CD8-positive, alpha-beta memory T cell (primary cell): ENCODE measurements around the gene ARAF. TPM values are rescaled to one million over a fixed set of nuclear protein-coding genes. Genes with fewer than 3 reads are reported as not detected.
"Not testable (repeated sequence)": the region's sequence is repeated elsewhere in the genome, so short reads cannot be mapped to it uniquely, and the experiment has no call there.

Experiments used
- CTCF ChIA-PET: fragments of 350-600 bp; sonication (Branson Sonifier 250); formaldehyde crosslinking; loops from one replicate; lab custom pipeline; 2021; ENCODE audit warnings: antibody characterized with exemption; lab: Charles Lee
- POLR2A ChIA-PET: fragments of 350-600 bp; sonication (Branson Sonifier 250); formaldehyde crosslinking; loops from one replicate; lab custom pipeline; 2021; ENCODE audit warnings: antibody characterized with exemption; lab: Charles Lee
- DNase-seq, 5 donors: peaks; one replicate each; pipeline versions ENCODE4 v3.0.0 to v3.0.0-alpha.2; 2020 to 2022; ENCODE audit warnings: mixed read lengths in 1 of 5
- H3K27ac ChIP-seq: one replicate; pipeline ENCODE4 v1.7.0; 2013; ENCODE audit warnings: low read depth, mild to moderate bottlenecking, low read length, moderate library complexity
- H3K27me3 ChIP-seq: 2 replicates; pipeline ENCODE4 v1.7.0; 2013; ENCODE audit warnings: low read length, mild to moderate bottlenecking; ENCODE audit not compliant: insufficient read depth, poor library complexity, severe bottlenecking
- H3K36me3 ChIP-seq: 2 replicates; pipeline ENCODE4 v1.7.0; 2013; ENCODE audit warnings: mild to moderate bottlenecking, low read length, moderate library complexity; ENCODE audit not compliant: insufficient read depth
- H3K4me1 ChIP-seq: 2 replicates; pipeline ENCODE4 v1.7.0; 2013; ENCODE audit warnings: mild to moderate bottlenecking, low read length, moderate library complexity; ENCODE audit not compliant: insufficient read depth
- H3K4me3 ChIP-seq: 2 replicates; pipeline ENCODE4 v1.7.0; 2013; ENCODE audit warnings: mild to moderate bottlenecking, low read length
- H3K9me3 ChIP-seq: 2 replicates; pipeline ENCODE4 v1.7.0; 2013; ENCODE audit warnings: mild to moderate bottlenecking, low read length
- H3K27ac Mint-ChIP-seq, 8 donors: one replicate each; pipeline ENCODE4 v1.8.0; 2020 to 2021; ENCODE audit warnings: mixed read lengths in 8 of 8, mild to moderate bottlenecking in 6 of 8, inconsistent platforms in 3 of 8, moderate library complexity in 3 of 8
- H3K27me3 Mint-ChIP-seq, 2 donors: one replicate each; pipeline ENCODE4 v1.8.0; 2020 to 2021; ENCODE audit warnings: mixed read lengths in 2 of 2, mild to moderate bottlenecking in 1 of 2, moderate library complexity in 1 of 2
- H3K36me3 Mint-ChIP-seq, 3 donors: one replicate each; pipeline ENCODE4 v1.8.0; 2020 to 2021; ENCODE audit warnings: mixed read lengths in 3 of 3, inconsistent platforms in 1 of 3, mild to moderate bottlenecking in 1 of 3
- H3K4me1 Mint-ChIP-seq, 3 donors: one replicate each; pipeline ENCODE4 v1.8.0; 2020 to 2021; ENCODE audit warnings: mixed read lengths in 3 of 3, inconsistent platforms in 1 of 3, mild to moderate bottlenecking in 1 of 3
- H3K4me3 Mint-ChIP-seq, 7 donors: one replicate each; pipeline ENCODE4 v1.8.0; 2020 to 2021; ENCODE audit warnings: mixed read lengths in 7 of 7, mild to moderate bottlenecking in 6 of 7, moderate library complexity in 4 of 7, inconsistent platforms in 2 of 7
- H3K9me3 Mint-ChIP-seq, 5 donors: one replicate each; pipeline ENCODE4 v1.8.0; 2020 to 2022; ENCODE audit warnings: mixed read lengths in 5 of 5, mild to moderate bottlenecking in 3 of 5, moderate library complexity in 2 of 5, inconsistent platforms in 1 of 5
- polyA plus RNA-seq: library from polyadenylated mRNA; unstranded; fragments of 300-500 nt; fragmentation: Illumina TruSeq; gene quantifications from one replicate; pipeline ENCODE4 v1.2.3, GENCODE V29; 2021
- total RNA-seq, 2 experiments: library from RNA; stranded (reverse); gene quantifications; one replicate each; pipeline ENCODE4 v1.2.3, GENCODE V29; 2021

ARAF gene
- 10 to 100 TPM; 85.0 to 88.6 TPM for total RNA-seq
- 99.4 TPM for polyA plus RNA-seq

DNA sequence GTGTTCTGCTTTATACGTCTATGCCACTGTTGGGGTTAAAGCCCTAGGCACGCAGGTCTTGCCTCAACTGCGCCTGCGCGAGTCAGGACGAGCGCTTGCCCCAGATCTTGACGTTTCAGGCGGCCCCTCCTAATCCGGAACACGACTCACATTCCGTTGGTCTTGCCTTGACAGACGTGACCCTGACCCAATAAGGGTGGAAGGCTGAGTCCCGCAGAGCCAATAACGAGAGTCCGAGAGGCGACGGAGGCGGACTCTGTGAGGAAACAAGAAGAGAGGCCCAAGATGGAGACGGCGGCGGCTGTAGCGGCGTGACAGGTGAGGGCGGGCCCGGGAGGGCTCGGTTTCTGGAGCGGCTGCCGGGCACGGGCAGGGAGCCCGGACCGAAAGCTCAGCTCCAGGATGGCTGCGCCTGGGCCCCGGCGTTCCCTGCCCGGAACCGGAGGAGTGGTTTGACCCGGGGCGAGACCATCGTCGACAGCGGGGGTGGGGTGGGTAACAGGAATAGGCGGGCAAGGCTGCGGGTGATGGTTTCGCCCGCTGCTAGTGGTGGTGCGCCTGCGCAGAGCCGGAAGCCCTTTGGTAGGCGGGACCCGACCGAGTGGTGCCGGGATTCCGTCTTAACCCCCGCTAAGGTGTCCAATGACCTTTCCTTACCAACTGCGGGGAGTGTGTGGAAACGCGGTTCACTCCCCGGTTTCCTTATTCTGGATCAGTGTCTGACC lies at the start of gene ARAF:
Gene ARAF (plus strand): TSS at position 272 of the 725 bp plus-strand sequence. CDS start 1,763 bp downstream, outside the sequence.
- no peaks in the 10 kb centered on the region for H3K9me3 Mint-ChIP-seq
- H3K27ac ChIP-seq = peak within 1 kb of the TSS; percentile 94
- peak; percentile 89 to 99 (median 96) for DNase-seq
- peaks cover 0 to 2% of the 10 kb centered on the region in 2 donors for H3K27me3 Mint-ChIP-seq
- H3K4me1 Mint-ChIP-seq = peaks cover 33 to 55% (median 45%) of the 10 kb centered on the region in 3 donors
- peak within 1 kb of the TSS; percentile 90 for H3K4me3 ChIP-seq
- peak within 1 kb of the TSS; percentile 91 to 100 (median 99) for H3K27ac Mint-ChIP-seq
- peaks cover 33% of the 10 kb centered on the region for H3K4me1 ChIP-seq
- peaks cover 0 to 37% (median under 1%) of the 10 kb centered on the region in 3 donors for H3K36me3 Mint-ChIP-seq
- H3K4me3 Mint-ChIP-seq = peak within 1 kb of the TSS; percentile 89 to 96 (median 94)
- no peaks in the 10 kb centered on the region for H3K9me3 ChIP-seq
- ChIA-PET CTCF (no interaction called here), POLR2A (interaction anchor here (1.1 kb wide), 1 partner anchor 89 kb away, joined by 3 read pairs; the partner anchor contains the start of gene ELK1)
- H3K36me3 ChIP-seq = peaks cover 12% of the 10 kb centered on the region
- no peaks in the 10 kb centered on the region for H3K27me3 ChIP-seq

DNA sequence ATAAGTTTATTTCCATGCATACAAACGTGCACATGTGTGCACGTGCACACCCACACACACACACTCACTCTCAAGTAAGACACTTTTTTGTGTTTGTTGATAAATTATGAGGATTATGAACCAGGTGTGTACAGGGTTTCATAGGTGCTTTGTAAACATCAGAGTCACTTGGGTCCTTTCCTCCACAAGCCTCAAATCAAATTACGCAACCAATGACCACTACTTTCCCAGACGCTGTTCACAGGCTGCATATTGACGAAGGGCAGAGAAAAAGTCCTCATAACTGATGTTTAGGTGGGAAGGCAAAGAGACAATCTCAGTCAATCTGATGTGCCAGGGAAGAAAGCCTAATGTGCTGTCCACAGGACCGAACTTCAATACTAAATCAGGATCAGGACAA lies 48.6 kb upstream of the ARAF start:
- Mint-ChIP-seq H3K27me3 (peaks cover 0 to 13% of the 10 kb centered on the region in 2 donors), H3K4me1 (peaks cover 4 to 23% (median 12%) of the 10 kb centered on the region in 3 donors), H3K27ac (peak overlapping the region in 3 of 8 donors; percentile 29 to 43 (median 29)), H3K4me3 (peak overlapping the region; percentile 29 to 66 (median 59))
- H3K27ac ChIP-seq, H3K9me3 Mint-ChIP-seq, H3K9me3 ChIP-seq, H3K27me3 ChIP-seq, POLR2A ChIA-PET, DNase-seq, CTCF ChIA-PET, H3K4me3 ChIP-seq, H3K36me3 ChIP-seq, H3K4me1 ChIP-seq, H3K36me3 Mint-ChIP-seq: not testable (repeated sequence)

DNA sequence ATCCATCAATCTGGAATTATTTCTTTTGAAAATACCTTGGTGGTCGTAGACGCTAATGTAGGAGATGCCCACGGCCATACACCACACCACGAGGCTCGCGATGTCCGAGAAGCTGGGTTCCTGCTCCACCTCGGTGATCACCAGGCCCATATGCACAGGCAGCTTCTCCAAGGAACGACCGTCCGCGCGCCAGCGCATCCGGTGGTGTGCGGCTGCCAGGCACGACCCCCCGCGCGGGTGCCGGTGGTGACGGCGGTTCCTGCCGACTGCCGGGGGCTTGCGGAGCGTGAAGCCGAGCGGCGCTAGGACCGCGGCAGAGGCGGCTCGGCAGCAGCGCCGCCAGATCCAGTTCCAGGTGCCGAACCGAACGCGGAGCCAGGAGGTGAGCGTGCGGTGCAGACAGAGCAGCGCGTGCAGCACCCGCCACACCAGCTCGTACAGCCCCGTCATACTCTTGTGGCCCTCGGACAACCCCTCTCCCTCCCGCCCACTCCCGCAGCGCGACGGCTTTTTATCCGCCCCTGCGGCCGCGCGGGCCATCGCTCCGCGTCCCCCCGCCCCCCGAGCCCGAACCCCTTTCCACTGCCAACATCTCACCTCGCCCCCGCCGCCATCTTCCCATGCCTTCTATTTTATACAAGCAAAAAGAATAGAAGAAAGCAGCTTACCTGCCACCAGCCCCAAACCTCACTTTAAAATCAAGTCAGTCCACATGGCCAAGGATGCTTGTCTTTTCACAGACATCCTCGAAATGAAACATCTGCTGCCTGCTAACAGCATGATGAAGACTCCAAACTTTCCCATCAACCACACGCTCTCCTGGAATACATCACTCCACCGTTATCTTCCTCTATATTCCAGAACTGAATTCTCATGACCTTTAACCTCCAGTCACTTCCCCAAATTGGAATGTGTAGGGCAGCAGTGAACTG lies 47.7 kb upstream of the ARAF start:
- POLR2A ChIA-PET = interaction anchor here (0.6 kb wide), 3 partner anchors 14 to 254 kb away, joined by 3 read pairs; no protein-coding TSS in a partner anchor
- DNase-seq = peak in 3 of 5 donors; percentile 4 to 36 (median 14)

DNA sequence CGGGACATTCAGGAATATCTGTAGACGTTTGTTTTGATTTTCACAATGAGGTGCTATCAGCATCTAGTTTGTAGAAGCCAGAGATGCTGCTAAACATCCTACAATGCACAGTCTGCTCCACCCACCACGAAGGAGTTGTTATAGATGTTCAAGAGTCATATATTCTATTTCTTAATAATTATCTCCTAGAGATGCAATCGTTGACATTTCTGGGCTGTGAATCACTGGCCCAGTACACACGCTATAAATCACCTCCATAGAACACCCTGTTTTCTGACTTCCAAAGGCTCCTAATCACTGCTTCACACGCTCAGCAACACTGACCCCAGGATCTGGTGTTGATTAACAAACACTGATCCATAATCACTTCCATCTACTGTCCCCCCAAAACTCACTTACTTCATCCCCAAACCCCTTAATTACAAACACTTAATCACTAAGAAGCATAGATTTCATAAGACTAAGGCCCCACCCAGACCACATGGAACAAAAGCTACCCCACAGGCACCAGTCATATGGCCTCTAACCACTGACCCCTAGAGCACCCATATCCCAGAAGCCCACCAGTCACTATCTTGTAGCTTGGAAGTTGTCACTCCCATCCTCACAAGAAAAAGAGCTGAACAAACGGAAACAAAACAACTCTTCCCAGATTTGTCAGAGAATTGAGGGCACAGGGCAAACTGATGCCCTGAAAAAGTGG lies 46.3 kb upstream of the ARAF start:
- Mint-ChIP-seq H3K27me3 (peaks cover 0 to 15% of the 10 kb centered on the region in 2 donors), H3K9me3 (no peaks in the 10 kb centered on the region), H3K36me3 (peaks cover 0 to 3% (median 0%) of the 10 kb centered on the region in 3 donors), H3K4me3 (peak overlapping the region in 5 of 7 donors; percentile 13 to 85 (median 24)), H3K4me1 (peaks cover 4 to 23% (median 12%) of the 10 kb centered on the region in 3 donors), H3K27ac (peak overlapping the region in 2 of 8 donors; percentile 7 to 41)
- no peak overlapping the region for H3K27ac ChIP-seq
- no peak for DNase-seq
- H3K36me3 ChIP-seq = no peaks in the 10 kb centered on the region
- no peak overlapping the region for H3K4me3 ChIP-seq
- ChIA-PET CTCF (interaction anchor here (1.5 to 1.6 kb wide), 2 partner anchors 9 to 130 kb away, joined by 5 to 8 read pairs; no protein-coding TSS in a partner anchor), POLR2A (no interaction called here)
- H3K4me1 ChIP-seq = peaks cover 4% of the 10 kb centered on the region
- no peaks in the 10 kb centered on the region for H3K9me3 ChIP-seq
- H3K27me3 ChIP-seq = no peaks in the 10 kb centered on the region

More for the DNA sequence above, 47.7 kb upstream of the ARAF start:
- not testable (repeated sequence) for H3K36me3 Mint-ChIP-seq, H3K9me3 ChIP-seq, H3K27me3 ChIP-seq, H3K27ac ChIP-seq, H3K4me1 ChIP-seq, H3K9me3 Mint-ChIP-seq, H3K36me3 ChIP-seq
- H3K27ac Mint-ChIP-seq = peak overlapping the region in 6 of 8 donors; percentile 20 to 80 (median 54)
- peak overlapping the region; percentile 64 to 96 (median 85) for H3K4me3 Mint-ChIP-seq
- peaks cover 0 to 12% of the 10 kb centered on the region in 2 donors for H3K27me3 Mint-ChIP-seq
- peak overlapping the region; percentile 53 for H3K4me3 ChIP-seq
- CTCF ChIA-PET = interaction anchor here (0.7 kb wide), 1 partner anchor 280 kb away, joined by 3 read pairs; no protein-coding TSS in a partner anchor
- peaks cover 4 to 23% (median 12%) of the 10 kb centered on the region in 3 donors for H3K4me1 Mint-ChIP-seq

DNA sequence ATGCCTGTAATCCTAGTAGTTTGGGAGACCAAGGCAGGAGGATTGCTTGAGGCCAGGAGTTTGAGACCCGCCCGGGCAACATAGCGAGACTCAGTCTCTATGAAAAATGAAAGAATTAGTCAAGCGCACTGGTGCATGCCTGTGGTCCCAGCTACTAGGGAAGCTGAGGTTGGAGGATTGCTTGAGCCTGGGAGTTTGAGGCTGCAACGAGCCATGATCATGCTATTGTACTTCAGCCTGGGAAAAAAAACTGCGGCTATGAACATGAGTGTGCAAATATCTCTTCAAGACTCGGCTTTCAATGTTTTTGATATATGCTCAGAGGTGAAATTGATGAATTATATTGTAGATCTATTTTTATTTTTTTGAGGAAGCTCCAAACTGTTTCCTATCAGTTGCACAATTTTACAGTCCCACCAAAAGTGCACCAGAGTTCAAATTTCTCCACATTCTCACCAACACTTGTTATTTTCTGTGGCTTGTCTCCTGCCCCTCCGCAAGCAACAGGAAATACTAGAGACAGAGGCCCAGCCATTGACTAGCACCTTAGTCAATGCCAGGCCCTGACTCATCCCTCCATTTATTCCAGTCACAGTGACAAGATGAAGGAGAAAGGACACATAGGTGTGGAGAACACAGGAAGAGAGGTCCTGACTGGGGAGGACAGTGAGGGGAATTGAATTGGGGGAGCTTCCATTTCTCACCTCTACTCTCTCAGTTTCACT lies 44.9 kb upstream of the ARAF start:
- Histone ChIP-seq H3K4me3 (no peak overlapping the region), H3K27me3 (no peaks in the 10 kb centered on the region), H3K27ac (no peak overlapping the region), H3K36me3 (no peaks in the 10 kb centered on the region), H3K4me1 (peaks cover 4% of the 10 kb centered on the region), H3K9me3 (no peaks in the 10 kb centered on the region)
- POLR2A ChIA-PET = interaction anchor here (0.7 kb wide), 1 partner anchor 33 kb away, joined by 3 read pairs; no protein-coding TSS in a partner anchor
- H3K27ac Mint-ChIP-seq = peak overlapping the region in 1 of 8 donors; percentile 29
- no peak for DNase-seq
- H3K4me3 Mint-ChIP-seq = peak overlapping the region in 1 of 7 donors; percentile 58
- peaks cover 4 to 23% (median 12%) of the 10 kb centered on the region in 3 donors for H3K4me1 Mint-ChIP-seq
- peaks cover 0 to 15% of the 10 kb centered on the region in 2 donors for H3K27me3 Mint-ChIP-seq
- H3K36me3 Mint-ChIP-seq = peaks cover 0 to 3% (median 0%) of the 10 kb centered on the region in 3 donors
- CTCF ChIA-PET = interaction anchor here (1.6 kb wide), 1 partner anchor 132 kb away, joined by 5 read pairs; no protein-coding TSS in a partner anchor
- H3K9me3 Mint-ChIP-seq = peaks cover 0 to under 1% (median 0%) of the 10 kb centered on the region in 5 donors

DNA sequence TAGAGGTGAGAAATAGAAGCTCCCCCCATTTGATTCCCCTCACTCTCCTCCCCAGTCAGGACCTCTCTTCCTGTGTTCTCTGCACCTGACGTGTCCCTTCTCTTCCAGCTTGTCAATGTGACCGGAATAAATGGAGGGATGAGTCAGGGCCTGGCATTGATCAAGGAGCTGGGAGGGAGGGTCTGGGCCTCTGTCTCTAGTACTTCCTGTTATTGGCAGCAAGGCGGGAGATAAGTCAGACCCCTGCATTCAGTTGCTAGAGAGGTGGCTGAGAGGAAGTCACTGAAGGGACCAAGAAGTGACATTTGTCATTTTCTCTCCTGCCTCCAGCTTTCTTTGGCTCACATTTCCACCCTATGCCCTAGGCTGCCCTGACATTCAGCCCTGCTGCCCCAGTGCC lies 42.9 kb upstream of the ARAF start:
- Histone ChIP-seq H3K36me3 (no peaks in the 10 kb centered on the region), H3K4me3 (no peak overlapping the region), H3K4me1 (peaks cover 4% of the 10 kb centered on the region), H3K9me3 (no peaks in the 10 kb centered on the region), H3K27me3 (no peaks in the 10 kb centered on the region), H3K27ac (no peak overlapping the region)
- Mint-ChIP-seq H3K27ac (peak overlapping the region in 1 of 8 donors; percentile 38), H3K36me3 (peaks cover 0 to 6% (median 3%) of the 10 kb centered on the region in 3 donors), H3K9me3 (peaks cover 0 to 6% (median 0%) of the 10 kb centered on the region in 5 donors), H3K4me1 (peaks cover 6 to 19% (median 6%) of the 10 kb centered on the region in 3 donors), H3K4me3 (peak overlapping the region in 1 of 7 donors; percentile 40), H3K27me3 (peaks cover 0 to 17% of the 10 kb centered on the region in 2 donors)
- DNase-seq = no peak
- POLR2A ChIA-PET = no interaction called here
- CTCF ChIA-PET = no interaction called here
